Sigmoid colon (tissue), 4 donors: Measurements from ENCODE around the gene PTPRH.
"Not testable (repeated sequence)": the region's sequence is repeated elsewhere in the genome, so short reads cannot be mapped to it uniquely, and the experiment has no call there.

Experiments
- EP300 ChIP-seq, 4 donors: sonication (generic); formaldehyde crosslinking; IDR thresholded peaks; one replicate each; pipeline ENCODE4 v1.6.1; 2017; ENCODE audit warnings: antibody characterized with exemption in 4 of 4
- POLR2A ChIP-seq, 2 donors: fragments of 450-650 bp; IDR thresholded peaks; one replicate each; pipeline ENCODE4 v1.6.1; 2016; ENCODE audit warnings: antibody characterized with exemption in 2 of 2, mild to moderate bottlenecking in 2 of 2, moderate library complexity in 2 of 2
- POLR2AphosphoS5 ChIP-seq, 4 donors: sonication (generic); formaldehyde crosslinking; IDR thresholded peaks; one replicate each; pipeline ENCODE4 v1.6.1; 2017; ENCODE audit warnings: antibody characterized with exemption in 4 of 4
- TF ChIP-seq, protein P1 (sequence below), 4 experiments: fragments of 450-650 bp in 3 of 4; fragments of 200-600 bp in 1 of 4; IDR thresholded peaks; one replicate each; pipeline ENCODE4 v1.5.1; 2016 to 2019; ENCODE audit warnings: antibody characterized with exemption in 4 of 4, mild to moderate bottlenecking in 3 of 4, moderate library complexity in 2 of 4

DNA sequence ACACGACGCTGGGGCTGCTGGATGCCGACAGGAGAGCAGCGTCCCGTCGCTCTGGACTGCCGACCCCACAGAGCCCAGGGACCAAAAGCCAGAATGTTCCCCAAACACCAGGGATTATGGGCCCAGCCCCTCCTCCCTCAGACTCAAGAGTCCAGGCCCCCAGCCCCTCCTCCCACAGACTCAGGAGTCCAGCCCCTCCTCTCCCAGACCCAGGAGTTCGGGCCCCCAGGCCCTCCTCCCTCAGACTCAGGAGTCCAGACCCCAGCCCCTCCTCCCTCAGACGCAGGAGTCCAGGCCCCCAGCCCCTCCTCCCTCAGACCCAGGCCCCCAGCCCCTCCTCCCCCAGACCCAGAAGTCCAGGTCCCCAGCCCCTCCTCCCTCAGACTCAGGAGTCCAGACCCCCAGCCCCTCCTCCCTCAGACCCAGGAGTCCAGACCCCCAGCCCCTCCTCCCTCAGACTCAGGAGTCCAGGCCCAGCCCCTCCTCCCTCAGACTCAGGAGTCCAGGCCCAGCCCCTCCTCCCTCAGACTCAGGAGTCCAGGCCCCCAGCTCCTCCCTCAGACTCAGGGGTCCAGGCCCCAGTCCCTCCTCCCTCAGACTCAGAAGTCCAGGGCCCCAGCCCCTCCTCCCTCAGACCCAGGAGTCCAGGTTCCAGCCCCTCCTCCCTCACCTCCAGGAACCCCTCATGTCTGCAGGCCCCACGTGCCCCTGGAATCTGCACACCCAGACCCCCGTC is 15.5 kb upstream of the PTPRH start:
- TF ChIP-seq POLR2A, POLR2AphosphoS5, EP300 (IDR thresholded peaks at IDR 0.05): not testable (repeated sequence)
- TF ChIP-seq, protein P1, sequence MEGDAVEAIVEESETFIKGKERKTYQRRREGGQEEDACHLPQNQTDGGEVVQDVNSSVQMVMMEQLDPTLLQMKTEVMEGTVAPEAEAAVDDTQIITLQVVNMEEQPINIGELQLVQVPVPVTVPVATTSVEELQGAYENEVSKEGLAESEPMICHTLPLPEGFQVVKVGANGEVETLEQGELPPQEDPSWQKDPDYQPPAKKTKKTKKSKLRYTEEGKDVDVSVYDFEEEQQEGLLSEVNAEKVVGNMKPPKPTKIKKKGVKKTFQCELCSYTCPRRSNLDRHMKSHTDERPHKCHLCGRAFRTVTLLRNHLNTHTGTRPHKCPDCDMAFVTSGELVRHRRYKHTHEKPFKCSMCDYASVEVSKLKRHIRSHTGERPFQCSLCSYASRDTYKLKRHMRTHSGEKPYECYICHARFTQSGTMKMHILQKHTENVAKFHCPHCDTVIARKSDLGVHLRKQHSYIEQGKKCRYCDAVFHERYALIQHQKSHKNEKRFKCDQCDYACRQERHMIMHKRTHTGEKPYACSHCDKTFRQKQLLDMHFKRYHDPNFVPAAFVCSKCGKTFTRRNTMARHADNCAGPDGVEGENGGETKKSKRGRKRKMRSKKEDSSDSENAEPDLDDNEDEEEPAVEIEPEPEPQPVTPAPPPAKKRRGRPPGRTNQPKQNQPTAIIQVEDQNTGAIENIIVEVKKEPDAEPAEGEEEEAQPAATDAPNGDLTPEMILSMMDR (IDR thresholded peaks at IDR 0.05): not testable (repeated sequence)
